G401 (cell line): ENCODE data around the gene NOP14. TPM values are rescaled to one million over a fixed set of nuclear protein-coding genes. Genes with fewer than 3 reads are reported as not detected.

Source experiments
- DNase-seq: peaks from one replicate; pipeline ENCODE4 v3.0.0-alpha.2; 2015; ENCODE audit warnings: low spot score
- in situ Hi-C: cut with HindIII; loops from 2 replicates; pipeline ENCODE4 v1.10.0; 2016; ENCODE audit warnings: low sequenced_read_pairs, mixed read lengths
- total RNA-seq: library from RNA; depleted of rRNA; stranded (reverse); fragments of >200 nt; shearing (Covaris generic); gene quantifications from 2 replicates; pipeline ENCODE4 v1.2.3, GENCODE V29; 2014; rRNA removed

The NOP14 gene
- total RNA-seq, 1 experiment from 2014 or later: 55.4 TPM

- DNase-seq: no peak
- in situ Hi-C loops: no loop called here
Measured at GRCh38 chr4:2900741-2901140, 62.5 kb downstream of the NOP14 start.

- in situ Hi-C loops: no loop called here
Measured at GRCh38 chr4:2898001-2898400, 65.2 kb downstream of the NOP14 start.

GRCh38 chr4:2893772-2894171 lies 69.4 kb downstream of the NOP14 start:
- in situ Hi-C loops: no loop called here
- DNase-seq: peak; percentile 32

More at GRCh38 chr4:2898001-2898400, 65.2 kb downstream of the NOP14 start:
- DNase-seq: no peak

GRCh38 chr4:2891294-2891693 lies 71.9 kb downstream of the NOP14 start:
- in situ Hi-C loops: no loop called here
- DNase-seq: no peak

GRCh38 chr4:2888886-2889285 lies 74.3 kb downstream of the NOP14 start:
- no peak for DNase-seq
- in situ Hi-C loops: no loop called here

Other genes starting within 250 kb of the NOP14 start
- gene TNIP2, start 207.1 kb downstream of the NOP14 start, total RNA-seq: 42.9 and 57.7 TPM in 2 replicates
- gene SH3BP2, start 170.3 kb downstream of the NOP14 start, total RNA-seq: 9.0 TPM in 2 replicates
- gene ADD1, start 119.6 kb downstream of the NOP14 start, total RNA-seq: 82.3 and 121 TPM in 2 replicates
- gene GRK4, start 165 bp upstream of the NOP14 start, total RNA-seq: 2.0 and 4.2 TPM in 2 replicates
- gene HTT-AS, start 111.1 kb upstream of the NOP14 start, total RNA-seq: not detected in 2 replicates
- 52.6 and 96.4 TPM in 2 replicates for gene HTT, start 111.3 kb upstream of the NOP14 start, total RNA-seq